Bronchial smooth muscle cell (primary cell): ENCODE results near the gene SAXO1. TPM values are rescaled to one million over a fixed set of nuclear protein-coding genes. Genes with fewer than 3 reads are reported as not detected.

Source experiments
- total RNA-seq: library from RNA; depleted of rRNA; stranded (reverse); fragments of >200 nt; gene quantifications from 2 replicates; pipeline ENCODE4 v1.2.1, GENCODE V29; 2014

The SAXO1 gene
- 0.09 and 0.16 TPM in 2 replicates for total RNA-seq

GRCh38 chr9:19033015-19033414 lies at the start of gene SAXO1:
TSS of gene SAXO1 (minus strand) at chr9:19033209. CDS start at chr9:19032908, 301 bp downstream.

GRCh38 chr9:19048966-19049916 lies 16.2 kb upstream of the SAXO1 start, which contains the start of gene RRAGA:
TSS of gene RRAGA (plus strand) at chr9:19049427. CDS start at chr9:19049660, 233 bp downstream.

Other genes with a start within 250 kb of the SAXO1 start
- gene RRAGA, start 16.2 kb upstream of the SAXO1 start, total RNA-seq: 50.8 and 56.6 TPM in 2 replicates
- 4.0 and 6.6 TPM in 2 replicates for gene HAUS6, start 69.7 kb upstream of the SAXO1 start, total RNA-seq
- gene PLIN2, start 94.3 kb upstream of the SAXO1 start, total RNA-seq: 124 and 327 TPM in 2 replicates
- gene DENND4C, start 197.5 kb upstream of the SAXO1 start, total RNA-seq: 49.8 and 51.4 TPM in 2 replicates